Hematopoietic multipotent progenitor cell treated with erythropoietin and hydrocortisone succinate and interleukin-3 and kit ligand, for 17 days (in vitro differentiated cells): ENCODE data around the gene PRXL2C.
A peak's percentile ranks its signal among the peaks of the same experiment; 100 is the strongest.
"Not testable (repeated sequence)": the region's sequence is repeated elsewhere in the genome, so short reads cannot be mapped to it uniquely, and the experiment has no call there.

ENCODE experiments used
- DNase-seq: peaks from one replicate; pipeline ENCODE4 v3.0.0-alpha.2; 2015; ENCODE audit warnings: low spot score

Gene PRXL2C

DNA sequence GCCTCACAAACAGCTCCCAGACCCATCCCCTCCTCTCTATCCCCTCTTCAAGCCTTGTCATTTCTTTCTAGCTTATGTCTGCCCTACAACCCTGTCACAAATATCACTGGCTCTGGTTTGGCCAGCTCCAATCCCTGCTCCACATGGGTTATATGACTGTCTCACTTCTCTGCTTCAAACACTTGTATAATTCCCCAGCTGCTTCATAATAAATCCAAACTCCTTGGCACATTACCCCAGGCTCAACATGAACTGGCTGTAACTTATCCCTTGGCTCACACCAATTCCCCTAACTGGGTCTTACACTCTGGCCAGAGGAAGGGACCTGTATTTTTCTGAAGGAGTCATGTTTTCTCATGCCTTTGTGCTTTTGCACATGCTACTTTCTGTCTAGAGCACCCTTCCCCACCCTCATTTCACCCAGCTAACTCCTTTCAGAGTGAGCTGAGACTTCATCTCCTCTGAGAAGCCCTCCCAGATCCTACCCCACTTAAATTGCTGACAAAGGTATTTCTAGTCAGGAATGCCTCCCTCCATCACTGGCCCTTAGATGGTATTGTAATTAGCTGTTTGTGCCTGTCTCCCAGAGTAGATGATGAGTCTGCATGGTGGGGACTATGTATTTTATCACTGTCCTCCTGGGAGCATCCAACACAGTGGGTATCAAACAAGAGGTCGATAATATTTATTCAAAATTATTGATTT, 5.3 kb downstream of the PRXL2C start:
- DNase-seq, result no peak

DNA sequence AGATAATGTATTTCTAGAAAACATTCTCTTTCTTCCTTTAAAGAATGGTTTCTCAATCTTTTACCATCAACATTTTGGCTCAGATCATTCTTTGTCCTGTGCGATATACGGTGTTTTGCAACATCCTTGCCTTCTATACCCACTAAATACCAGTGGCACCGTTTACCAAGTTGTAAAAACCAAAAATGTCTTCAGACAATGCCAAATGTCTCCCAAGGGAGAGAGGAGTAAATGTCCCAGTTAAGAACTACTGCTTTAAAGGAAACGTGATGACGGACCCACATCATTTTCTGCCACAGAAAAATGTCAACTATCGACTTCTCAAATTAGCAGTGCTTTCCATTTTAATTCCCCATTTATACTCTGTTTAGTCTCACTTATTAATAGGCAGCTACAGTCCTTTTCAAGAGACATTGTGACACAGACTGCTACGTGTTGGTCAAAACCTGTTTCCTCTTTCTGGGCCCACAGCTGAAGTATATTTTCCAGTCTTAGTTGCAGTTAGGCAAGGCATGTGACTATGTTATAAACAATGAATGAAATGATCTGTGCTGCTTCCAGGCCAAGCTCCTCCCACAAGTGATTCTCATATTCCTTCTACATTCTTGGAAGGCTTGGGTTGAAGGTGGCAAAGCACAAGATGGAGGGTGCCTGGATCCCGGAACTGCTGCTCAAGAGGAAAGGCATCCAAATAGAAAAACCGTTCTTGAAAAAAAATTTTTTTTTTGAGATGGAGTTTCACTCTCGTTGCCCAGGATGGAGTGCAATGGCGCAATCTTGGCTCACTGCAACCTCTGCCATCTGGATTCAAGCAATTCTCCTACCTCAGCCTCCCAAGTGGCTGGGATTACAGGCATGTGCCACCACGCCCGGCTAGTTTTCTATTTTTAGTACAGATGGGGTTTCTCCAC, 8.8 kb downstream of the PRXL2C start:
- no peak for DNase-seq

DNA sequence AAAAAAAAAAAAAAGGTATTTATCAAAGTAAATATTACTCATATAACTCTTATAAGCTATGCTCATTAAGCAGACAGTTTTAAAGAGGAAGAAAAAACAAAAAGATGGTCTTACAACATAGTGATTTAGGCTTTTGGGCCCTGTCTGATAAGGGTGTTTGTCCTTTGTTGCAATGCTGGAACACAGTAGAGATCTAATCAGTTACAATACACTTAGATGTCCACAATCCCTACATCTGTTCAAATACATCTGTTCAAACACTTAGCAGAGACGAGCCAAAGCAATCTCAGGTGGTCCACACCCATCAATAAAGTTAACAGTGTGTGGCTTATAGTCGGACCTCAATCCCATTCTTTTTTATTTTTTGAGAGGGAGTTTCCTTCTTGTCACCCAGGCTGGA, 11.0 kb downstream of the PRXL2C start:
- no peak for DNase-seq

- no peak for DNase-seq
Measured at GRCh38 chr9:96641514-96641913, 13.6 kb downstream of the PRXL2C start.

- DNase-seq, result no peak
Measured at GRCh38 chr9:96638606-96639364, 16.3 kb downstream of the PRXL2C start.

- no peak for DNase-seq
Measured at GRCh38 chr9:96636368-96636767, 18.7 kb downstream of the PRXL2C start.

DNA sequence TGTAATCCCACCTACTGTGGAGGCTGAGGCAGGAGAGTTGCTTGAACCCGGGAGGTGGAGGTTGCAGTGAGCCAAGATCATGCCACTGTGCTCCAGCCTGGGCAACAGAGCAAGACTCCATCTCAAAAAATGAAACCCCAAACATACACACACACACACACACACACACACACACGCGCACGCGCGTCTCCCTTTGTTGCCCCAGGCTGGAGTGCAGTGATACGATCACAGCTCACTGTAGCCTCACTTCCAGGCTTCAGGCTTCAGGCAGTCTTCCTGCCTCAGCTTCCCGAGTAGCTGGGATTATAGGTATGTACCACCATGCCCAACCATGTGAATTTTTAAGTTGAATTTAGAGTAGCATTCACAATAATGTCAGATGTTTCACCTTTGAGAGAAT, 21.5 kb downstream of the PRXL2C start:
- DNase-seq, result not testable (repeated sequence)

DNA sequence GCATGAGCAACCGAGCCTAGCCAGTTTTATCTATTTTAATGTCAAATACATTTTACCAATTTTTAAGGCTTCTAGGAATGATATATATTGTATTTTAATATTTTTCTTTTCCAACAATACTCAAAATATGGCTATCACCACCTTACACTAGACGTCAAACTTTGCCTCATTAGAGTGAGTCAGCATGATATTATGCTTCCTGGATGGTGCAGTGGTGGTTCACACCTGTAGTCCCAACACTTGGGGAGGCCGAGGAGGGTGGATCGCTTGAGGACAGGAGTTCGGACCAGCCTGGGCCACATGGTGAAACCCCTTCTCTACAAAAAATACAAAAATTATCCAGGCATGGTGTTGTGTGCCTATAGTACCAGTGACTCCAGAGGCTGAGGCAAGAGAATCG, 28.2 kb downstream of the PRXL2C start:
- no peak for DNase-seq

- no peak for DNase-seq
Measured at GRCh38 chr9:96621618-96622017, 33.5 kb downstream of the PRXL2C start.

DNA sequence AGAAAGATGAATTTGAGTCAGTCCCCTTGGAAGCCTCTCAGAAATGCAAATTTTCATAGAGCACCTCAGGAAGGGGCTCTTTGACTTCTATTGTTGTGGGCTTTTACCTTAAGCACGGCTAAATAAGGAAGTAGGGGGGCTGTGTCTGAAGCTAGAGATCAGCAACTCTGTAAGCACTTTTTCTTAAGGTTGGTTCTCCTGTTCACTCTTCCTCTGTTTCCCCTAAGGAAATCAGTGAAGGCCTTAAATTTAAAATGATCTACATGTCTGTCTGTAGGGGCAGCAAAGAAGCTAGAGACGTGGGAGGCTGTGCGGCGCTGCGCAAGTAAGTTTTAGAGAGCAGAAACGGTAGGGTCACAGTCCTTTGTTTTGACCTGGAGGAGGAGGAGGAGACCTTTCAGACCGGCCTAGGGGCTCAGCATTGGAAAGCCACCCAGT, 34.3 kb downstream of the PRXL2C start:
- DNase-seq, result no peak

DNA sequence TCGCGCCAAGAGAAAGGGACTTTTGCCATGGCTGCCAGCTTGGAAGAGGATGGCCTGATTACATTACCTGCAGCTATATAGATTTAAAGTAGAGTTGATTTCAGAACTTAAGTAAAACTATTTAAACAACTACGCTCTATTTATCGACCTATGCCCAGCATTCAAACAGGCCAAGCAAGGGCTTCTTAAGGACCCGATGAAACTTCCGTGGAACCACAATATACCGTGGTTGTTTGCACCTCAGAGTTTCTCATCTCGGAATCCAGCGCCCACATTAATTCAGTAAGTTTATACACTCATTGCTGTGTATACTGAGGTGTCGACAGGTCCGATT, 35.0 kb downstream of the PRXL2C start:
- DNase-seq, result no peak

GRCh38 chr9:96619491-96620180, 35.5 kb downstream of the PRXL2C start, which contains the start of gene CDC14B:
TSS of gene CDC14B (minus strand) at chr9:96619843. CDS start at chr9:96619378, 465 bp downstream.
- peak; percentile 13 for DNase-seq

DNA sequence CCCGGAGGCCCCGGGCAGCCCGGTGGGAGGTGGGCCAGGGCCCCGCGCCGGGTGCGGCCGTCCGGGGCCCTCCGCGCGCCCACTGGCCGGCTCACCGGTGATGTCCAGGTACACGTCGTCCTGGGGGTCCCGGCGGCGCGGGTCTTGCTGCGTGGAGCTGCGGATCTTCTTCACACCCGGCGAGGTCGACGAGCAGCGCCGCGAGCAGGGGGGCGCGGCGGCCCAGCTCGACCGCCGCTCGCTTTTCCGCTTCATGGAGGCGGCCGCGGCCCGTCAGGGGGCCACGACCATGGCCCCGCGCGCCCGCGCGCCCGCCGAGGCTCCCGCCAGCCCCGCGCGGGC, 36.0 kb downstream of the PRXL2C start:
- no peak for DNase-seq

- DNase-seq, result no peak
Measured at GRCh38 chr9:96618209-96619123, 36.7 kb downstream of the PRXL2C start.

- no peak for DNase-seq
Measured at GRCh38 chr9:96617439-96618185, 37.5 kb downstream of the PRXL2C start.

DNA sequence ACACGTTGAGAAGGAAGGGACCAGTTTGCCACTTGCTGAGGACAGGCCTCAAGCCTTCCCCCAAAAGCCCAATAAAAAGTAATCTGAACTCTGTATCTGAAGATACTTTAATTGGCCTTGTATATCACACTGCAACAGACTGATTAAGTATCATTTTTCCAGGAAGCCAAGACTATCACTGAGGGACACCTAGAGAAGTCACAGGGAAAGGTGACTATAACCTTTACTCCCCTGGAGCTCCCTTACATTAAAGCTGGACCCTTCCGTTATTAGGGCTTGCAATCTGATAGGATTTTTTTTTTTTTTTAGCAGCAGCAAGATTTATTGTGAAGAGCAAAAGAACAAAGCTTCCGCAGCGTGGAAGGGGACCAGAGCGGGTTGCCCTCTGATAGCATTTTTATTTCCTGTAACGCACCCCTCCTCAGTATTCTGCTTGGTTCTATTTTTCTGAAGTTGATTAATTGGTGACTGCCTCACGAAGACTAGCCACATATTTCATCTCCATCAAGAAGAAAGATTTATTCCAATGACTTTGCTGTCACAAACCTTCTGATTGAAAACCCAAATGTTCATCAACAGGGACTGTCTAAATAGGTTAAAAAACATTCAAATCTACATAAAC, 38.2 kb downstream of the PRXL2C start:
- no peak for DNase-seq

DNA sequence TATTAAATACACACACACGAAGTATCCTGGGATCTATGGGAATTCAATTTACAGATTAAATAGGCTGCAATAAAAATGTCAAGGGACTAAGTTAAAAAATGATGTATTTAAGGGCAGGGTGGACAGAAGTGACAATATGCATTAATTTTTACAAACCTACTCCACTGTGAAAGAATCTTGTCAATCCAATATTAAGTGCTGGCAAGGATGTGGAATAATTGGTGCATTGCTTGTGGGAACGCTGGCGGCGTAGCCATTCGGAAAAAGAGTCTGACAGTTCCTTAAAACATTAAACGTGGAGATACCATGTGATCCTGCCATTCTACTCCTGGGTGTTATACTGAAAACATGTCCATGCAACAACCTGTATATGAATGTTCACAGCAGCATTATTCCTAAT, 39.7 kb downstream of the PRXL2C start:
- no peak for DNase-seq

DNA sequence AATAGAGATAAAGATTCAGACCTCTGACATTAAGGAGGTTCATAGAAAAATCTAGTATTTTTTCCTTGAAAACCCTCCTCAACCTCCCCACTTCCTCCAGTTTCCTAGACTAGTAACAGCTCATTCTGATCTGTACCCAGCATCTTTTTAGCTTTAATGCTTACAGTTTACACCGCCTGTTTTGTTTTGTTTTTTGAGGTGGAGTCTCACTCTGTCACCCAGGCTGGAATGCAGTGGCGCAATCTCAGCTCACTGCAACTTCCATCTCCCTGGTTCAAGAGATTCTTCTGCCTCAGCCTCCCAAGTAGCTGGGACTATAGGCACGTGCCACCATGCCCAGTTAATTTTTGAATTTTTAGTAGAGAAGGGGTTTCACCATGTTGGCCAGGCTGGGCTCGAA, 40.5 kb downstream of the PRXL2C start:
- not testable (repeated sequence) for DNase-seq

DNA sequence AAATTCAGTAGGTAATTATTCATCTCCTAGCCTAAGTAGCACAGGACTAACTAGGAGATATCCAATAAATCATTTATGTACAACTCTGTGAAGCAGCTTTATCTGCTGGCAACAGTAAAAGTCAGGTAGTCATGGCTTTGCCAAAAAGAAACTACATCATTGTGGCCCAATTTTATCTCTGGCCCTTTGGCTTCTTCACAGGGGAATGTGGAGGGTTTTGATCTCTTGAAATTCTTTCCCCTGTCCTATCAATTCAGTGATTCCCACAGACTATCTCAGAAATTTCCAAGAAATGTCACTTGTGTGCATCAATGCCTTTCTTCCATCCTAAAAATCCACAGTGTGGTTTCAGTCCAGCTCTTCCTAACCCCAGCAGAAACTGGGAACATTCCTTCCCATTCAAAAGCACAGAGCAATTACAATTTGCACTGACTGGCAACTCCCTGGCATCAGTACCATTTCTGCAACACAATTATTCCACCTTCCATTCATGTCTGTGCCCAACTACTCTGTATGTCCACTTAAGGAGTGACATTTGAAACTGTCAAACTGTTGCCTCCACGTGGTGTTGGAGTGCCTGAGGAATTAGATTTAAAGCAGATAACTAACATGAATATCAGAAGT, 42.0 kb downstream of the PRXL2C start:
- DNase-seq, result no peak
